H9 (cell line): ENCODE data around the gene KRTAP1-1. TPM values are rescaled to one million over a fixed set of nuclear protein-coding genes. Genes with fewer than 3 reads are reported as not detected.

Source experiments
- DNase-seq: peaks from one replicate; pipeline ENCODE4 v3.0.0-alpha.2; 2017
- H2AFZ ChIP-seq: one replicate; pipeline ENCODE4 v1.6.1; 2013; ENCODE audit warnings: mild to moderate bottlenecking, low read length, control low read depth, moderate library complexity
- H2AK5ac ChIP-seq: 2 replicates; pipeline ENCODE4 v1.6.1; 2013; ENCODE audit warnings: low read length, control low read depth, mixed read lengths; ENCODE audit not compliant: insufficient read length
- H2BK120ac ChIP-seq: one replicate; pipeline ENCODE4 v1.6.1; 2013; ENCODE audit warnings: low read depth, mild to moderate bottlenecking, low read length, control low read depth, inconsistent platforms; ENCODE audit not compliant: poor library complexity, severe bottlenecking
- H2BK12ac ChIP-seq: 2 replicates; pipeline ENCODE4 v1.6.1; 2013; ENCODE audit warnings: low read length, control low read depth, mixed read lengths, low read depth; ENCODE audit not compliant: insufficient read length
- H2BK15ac ChIP-seq: 2 replicates; pipeline ENCODE4 v1.6.1; 2013; ENCODE audit warnings: low read depth, low read length, control low read depth
- H2BK20ac ChIP-seq: one replicate; pipeline ENCODE4 v1.6.1; 2013; ENCODE audit warnings: low read depth, mild to moderate bottlenecking, low read length, control low read depth, inconsistent platforms; ENCODE audit not compliant: poor library complexity, severe bottlenecking
- H2BK5ac ChIP-seq: 2 replicates; pipeline ENCODE4 v1.6.1; 2013; ENCODE audit warnings: low read length, control low read depth, mixed read lengths; ENCODE audit not compliant: insufficient read length
- H3K14ac ChIP-seq: 2 replicates; pipeline ENCODE4 v1.6.1; 2013; ENCODE audit warnings: low read length, control low read depth; ENCODE audit not compliant: insufficient read depth
- H3K18ac ChIP-seq: 2 replicates; pipeline ENCODE4 v1.6.1; 2013; ENCODE audit warnings: low read depth, mild to moderate bottlenecking, mixed read lengths, low read length, control low read depth; ENCODE audit not compliant: insufficient read length
- H3K23ac ChIP-seq: 2 replicates; pipeline ENCODE4 v1.6.1; 2013; ENCODE audit warnings: low read length, control low read depth, mixed read lengths, low read depth; ENCODE audit not compliant: insufficient read length
- H3K23me2 ChIP-seq: 2 replicates; pipeline ENCODE4 v1.6.1; 2013; ENCODE audit warnings: low read depth, mild to moderate bottlenecking, mixed read lengths, low read length, control low read depth; ENCODE audit not compliant: insufficient read length, poor library complexity, severe bottlenecking
- H3K27ac ChIP-seq: 2 replicates; pipeline ENCODE4 v1.5.1; 2013; ENCODE audit warnings: low read length, control low read depth, mixed read lengths, low read depth; ENCODE audit not compliant: insufficient read length
- H3K27me3 ChIP-seq: 2 replicates; pipeline ENCODE4 v1.6.1; 2013; ENCODE audit warnings: low read length, control low read depth, inconsistent platforms; ENCODE audit not compliant: insufficient read depth
- H3K4ac ChIP-seq: 2 replicates; pipeline ENCODE4 v1.6.1; 2013; ENCODE audit warnings: low read depth, mild to moderate bottlenecking, control low read depth, inconsistent platforms, low read length, moderate library complexity
- H3K4me1 ChIP-seq: 2 replicates; pipeline ENCODE4 v1.6.1; 2013; ENCODE audit warnings: low read length, control low read depth, inconsistent platforms; ENCODE audit not compliant: insufficient read depth
- H3K4me2 ChIP-seq: 2 replicates; pipeline ENCODE4 v1.6.1; 2013; ENCODE audit warnings: low read length, control low read depth, mixed read lengths; ENCODE audit not compliant: insufficient read length, insufficient read depth
- H3K56ac ChIP-seq: 2 replicates; pipeline ENCODE4 v1.6.1; 2013; ENCODE audit warnings: low read depth, mild to moderate bottlenecking, mixed read lengths, low read length, control low read depth; ENCODE audit not compliant: insufficient read length
- H3K79me1 ChIP-seq: 2 replicates; pipeline ENCODE4 v1.6.1; 2013; ENCODE audit warnings: low read depth, mild to moderate bottlenecking, moderate library complexity, low read length, control low read depth, inconsistent platforms; ENCODE audit not compliant: insufficient read depth, poor library complexity, severe bottlenecking
- H3K79me2 ChIP-seq: 2 replicates; pipeline ENCODE4 v1.6.1; 2013; ENCODE audit warnings: low read length, control low read depth, inconsistent platforms; ENCODE audit not compliant: insufficient read depth
- H3K9ac ChIP-seq: 2 replicates; pipeline ENCODE4 v1.6.1; 2013; ENCODE audit warnings: low read length, control low read depth, mixed read lengths; ENCODE audit not compliant: insufficient read length; ENCODE audit errors: extremely low read depth
- H3K9me3 ChIP-seq: one replicate; pipeline ENCODE4 v1.6.1; 2013; ENCODE audit warnings: low read depth, low read length, inconsistent platforms; ENCODE audit not compliant: control insufficient read depth
- H3T11ph ChIP-seq: one replicate; pipeline ENCODE4 v1.6.1; 2013; ENCODE audit warnings: mild to moderate bottlenecking, low read length, control low read depth, inconsistent platforms
- H4K20me1 ChIP-seq: one replicate; pipeline ENCODE4 v1.6.1; 2013; ENCODE audit not compliant: control insufficient read depth, insufficient read length, insufficient read depth
- H4K5ac ChIP-seq: 2 replicates; pipeline ENCODE4 v1.6.1; 2013; ENCODE audit warnings: low read depth, mild to moderate bottlenecking, mixed read lengths, low read length, control low read depth; ENCODE audit not compliant: insufficient read length
- H4K8ac ChIP-seq: replicated peaks from 2 replicates; pipeline ENCODE4 v1.6.1; 2013; ENCODE audit warnings: low read length, control low read depth, mixed read lengths, low read depth; ENCODE audit not compliant: insufficient read length
- H4K91ac ChIP-seq: 2 replicates; pipeline ENCODE4 v1.6.1; 2013; ENCODE audit warnings: low read depth, mild to moderate bottlenecking, moderate library complexity, mixed read lengths, low read length, control low read depth; ENCODE audit not compliant: insufficient read length
- H3K27ac Mint-ChIP-seq, 3 experiments: 2 replicates in 2 of 3; 3 replicates in 1 of 3; pipeline ENCODE4 v1.8.0; 2020 to 2021; ENCODE audit warnings: mixed read lengths in 3 of 3, mild to moderate bottlenecking in 1 of 3, moderate library complexity in 1 of 3
- H3K27me3 Mint-ChIP-seq: 2 replicates; pipeline ENCODE4 v1.8.0; 2021; ENCODE audit warnings: low read depth, mild to moderate bottlenecking, moderate library complexity, mixed read lengths
- H3K36me3 Mint-ChIP-seq, 3 experiments: 2 replicates in 2 of 3; 3 replicates in 1 of 3; pipeline ENCODE4 v1.8.0; 2020 to 2021; ENCODE audit warnings: low read depth in 3 of 3, mixed read lengths in 3 of 3; ENCODE audit not compliant: insufficient read depth in 1 of 3
- H3K4me1 Mint-ChIP-seq, 2 experiments: 2 replicates each; pipeline ENCODE4 v1.8.0; 2020; ENCODE audit warnings: mixed read lengths in 2 of 2
- H3K4me3 Mint-ChIP-seq, 2 experiments: 2 replicates in 1 of 2; 3 replicates in 1 of 2; pipeline ENCODE4 v1.8.0; 2020 to 2021; ENCODE audit warnings: mild to moderate bottlenecking in 2 of 2, mixed read lengths in 2 of 2, moderate library complexity in 1 of 2
- H3K9me3 Mint-ChIP-seq, 2 experiments: 2 replicates in 1 of 2; 3 replicates in 1 of 2; pipeline ENCODE4 v1.8.0; 2020; ENCODE audit warnings: mild to moderate bottlenecking in 2 of 2, mixed read lengths in 2 of 2, moderate library complexity in 1 of 2
- CTCF ChIP-seq: fragments of 200-600 bp; sonication (generic); conservative IDR thresholded peaks from 3 replicates; pipeline ENCODE4 v1.8.0; 2021; ENCODE audit warnings: antibody characterized with exemption, mild to moderate bottlenecking
- WGBS: extraction: QIAGEN DNeasy Blood & Tissue Kit; methylation state at CpG from one replicate; pipeline ENCODE4 v1.1.7; 2013; ENCODE audit warnings: missing lambda C conversion rate, low lambda C conversion rate, mixed read lengths; ENCODE audit not compliant: insufficient read length; ENCODE audit errors: extremely low coverage; 5-methylcytosine and 5-hydroxymethylcytosine counted together
- total RNA-seq: library from RNA; stranded (reverse); gene quantifications from 2 replicates; pipeline ENCODE4 v1.2.1, GENCODE V29; 2021

The KRTAP1-1 gene
- total RNA-seq, 1 experiment from 2014 or later = not detected

GRCh38 chr17:41026715-41027471, 14.4 kb downstream of the KRTAP1-1 start, which contains the start of gene KRTAP1-5:
Gene KRTAP1-5 (minus strand): TSS chr17:41027208. CDS start chr17:41027155, 53 bp downstream.
- Histone ChIP-seq H3K4ac (no peak within 1 kb of the TSS), H3K27me3 (no peaks in the 10 kb centered on the region), H4K20me1 (no peaks in the 10 kb centered on the region), H3K4me1 (no peaks in the 10 kb centered on the region), H3K56ac (no peak within 1 kb of the TSS), H3K79me2 (no peaks in the 10 kb centered on the region), H2AFZ (no peak within 1 kb of the TSS), H3K23me2 (no peaks in the 10 kb centered on the region), H2AK5ac (no peak within 1 kb of the TSS), H2BK15ac (no peak within 1 kb of the TSS), H3K23ac (no peak within 1 kb of the TSS), H4K5ac (no peak within 1 kb of the TSS), H3K9me3 (no peaks in the 10 kb centered on the region), H3K4me2 (no peak within 1 kb of the TSS), H3K18ac (no peak within 1 kb of the TSS), H2BK20ac (no peak within 1 kb of the TSS), H3T11ph (no peak within 1 kb of the TSS), H2BK12ac (no peak within 1 kb of the TSS), H4K8ac (no peak within 1 kb of the TSS), H3K14ac (no peak within 1 kb of the TSS; the same call in 1 of the 2 replicates), H2BK5ac (no peak within 1 kb of the TSS), H2BK120ac (no peak within 1 kb of the TSS), H3K27ac (no peak within 1 kb of the TSS), H4K91ac (no peak within 1 kb of the TSS), H3K79me1 (no peaks in the 10 kb centered on the region), H3K9ac (no peak within 1 kb of the TSS)
- no CpG with 5 or more reads among the region's 9 CpGs for WGBS
- Mint-ChIP-seq H3K27me3 (peaks cover 5% of the 10 kb centered on the region; the same call in 1 of the 2 replicates), H3K4me3 (no peak within 1 kb of the TSS), H3K4me1 (no peaks in the 10 kb centered on the region), H3K9me3 (peaks cover 0 to 3% of the 10 kb centered on the region in 2 experiments; a peak in 1 of 5 replicates), H3K36me3 (no peaks in the 10 kb centered on the region), H3K27ac (no peak within 1 kb of the TSS)
- DNase-seq = no peak
- TF ChIP-seq CTCF = no peak
